A549 (cell line): ENCODE measurements around the gene C1QTNF3.

Experiments used
- CHD4 ChIP-seq: fragments of 200-600 bp; sonication (generic); IDR thresholded peaks from 2 replicates; pipeline ENCODE4 v1.6.1; 2016; ENCODE audit warnings: antibody characterized with exemption, mild to moderate bottlenecking, borderline replicate concordance
- CTCF ChIP-seq: fragments of >200 bp; sonication (Bioruptor Twin); formaldehyde crosslinking; IDR thresholded peaks from 3 replicates; pipeline ENCODE4 v1.5.1; 2016
- EP300 ChIP-seq, 2 experiments: fragments of >200 bp; sonication (Bioruptor Twin); formaldehyde crosslinking; IDR thresholded peaks; 2 replicates in 1 of 2; 3 replicates in 1 of 2; pipeline ENCODE4 v1.6.1; 2016 to 2017
- HES2 ChIP-seq: fragments of >200 bp; sonication (Bioruptor Twin); formaldehyde crosslinking; IDR thresholded peaks from 2 replicates; pipeline ENCODE4 v1.6.1; 2016
- HOXA7 ChIP-seq: fragments of 250-450 bp; sonication (Bioruptor Pico); IDR thresholded peaks from 2 replicates; pipeline ENCODE4 v1.5.0; 2020; ENCODE audit warnings: mild to moderate bottlenecking, moderate library complexity
- KDM1A ChIP-seq: fragments of 200-600 bp; sonication (generic); IDR thresholded peaks from 2 replicates; pipeline ENCODE4 v1.6.1; 2016; ENCODE audit warnings: low read depth, mild to moderate bottlenecking
- NR3C1 ChIP-seq: fragments of >200 bp; sonication (Bioruptor Twin); formaldehyde crosslinking; IDR thresholded peaks from 3 replicates; pipeline ENCODE4 v1.6.1; 2017
- POLR2A ChIP-seq: IDR thresholded peaks from 2 replicates; pipeline ENCODE4 v1.6.1; 2012; ENCODE audit warnings: mild to moderate bottlenecking, low read length
- REST ChIP-seq: fragments of 200-600 bp; sonication (generic); IDR thresholded peaks from 2 replicates; pipeline ENCODE4 v1.6.1; 2016; ENCODE audit warnings: antibody characterized with exemption, mild to moderate bottlenecking, moderate library complexity
- TP53 ChIP-seq: fragments of 250-450 bp; sonication (Bioruptor Pico); IDR thresholded peaks from 2 replicates; pipeline ENCODE4 v1.5.0; 2021; ENCODE audit warnings: mild to moderate bottlenecking, moderate library complexity
- USF2 ChIP-seq: fragments of 450-650 bp; IDR thresholded peaks from 2 replicates; pipeline ENCODE4 v1.6.1; 2014; ENCODE audit warnings: antibody characterized with exemption

- TF ChIP-seq CTCF (no peak), NR3C1 (no peak), HES2 (no peak), POLR2A (no peak), EP300 (IDR thresholded peaks at IDR 0.05) (no peak), HOXA7 (CRISPR knock-in tag) (no peak), TP53 (CRISPR knock-in tag) (no peak), USF2 (no peak), REST (no peak), CHD4 (no peak), KDM1A (no peak)
These were observed 66.7 kb downstream of the C1QTNF3 start for GRCh38 chr5:33976307-33976706.
